ENCODE data around the gene FAM222A.

FAM222A gene

DNA sequence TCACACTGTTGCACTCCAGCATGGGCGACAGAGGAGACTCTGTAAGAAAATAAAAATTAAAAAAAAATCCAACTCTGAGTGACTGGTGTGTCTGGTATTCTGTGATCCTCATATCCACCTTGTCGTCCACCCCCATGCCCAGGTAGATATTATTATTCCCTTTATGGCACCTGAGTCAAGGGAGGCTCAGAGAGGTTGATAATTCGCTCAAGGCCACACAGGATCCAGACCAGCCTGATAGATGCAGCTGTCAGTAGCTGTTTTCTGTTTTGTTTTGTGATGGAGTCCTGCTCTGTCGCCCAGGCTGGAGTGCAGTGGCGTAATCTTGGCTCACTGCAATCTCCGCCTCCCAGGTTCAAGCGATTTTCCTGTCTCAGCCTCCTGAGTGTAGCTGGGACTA, 14.8 kb upstream of the FAM222A start:
- TF ChIP-seq, protein P1, sequence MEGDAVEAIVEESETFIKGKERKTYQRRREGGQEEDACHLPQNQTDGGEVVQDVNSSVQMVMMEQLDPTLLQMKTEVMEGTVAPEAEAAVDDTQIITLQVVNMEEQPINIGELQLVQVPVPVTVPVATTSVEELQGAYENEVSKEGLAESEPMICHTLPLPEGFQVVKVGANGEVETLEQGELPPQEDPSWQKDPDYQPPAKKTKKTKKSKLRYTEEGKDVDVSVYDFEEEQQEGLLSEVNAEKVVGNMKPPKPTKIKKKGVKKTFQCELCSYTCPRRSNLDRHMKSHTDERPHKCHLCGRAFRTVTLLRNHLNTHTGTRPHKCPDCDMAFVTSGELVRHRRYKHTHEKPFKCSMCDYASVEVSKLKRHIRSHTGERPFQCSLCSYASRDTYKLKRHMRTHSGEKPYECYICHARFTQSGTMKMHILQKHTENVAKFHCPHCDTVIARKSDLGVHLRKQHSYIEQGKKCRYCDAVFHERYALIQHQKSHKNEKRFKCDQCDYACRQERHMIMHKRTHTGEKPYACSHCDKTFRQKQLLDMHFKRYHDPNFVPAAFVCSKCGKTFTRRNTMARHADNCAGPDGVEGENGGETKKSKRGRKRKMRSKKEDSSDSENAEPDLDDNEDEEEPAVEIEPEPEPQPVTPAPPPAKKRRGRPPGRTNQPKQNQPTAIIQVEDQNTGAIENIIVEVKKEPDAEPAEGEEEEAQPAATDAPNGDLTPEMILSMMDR (IDR thresholded peaks at IDR 0.05; ENCODE audit: low read depth, low read length, missing control alignments): no peak
- no peak for DNase-seq (ENCODE audit: low read depth)
- no peak overlapping the region for H3K4me3 ChIP-seq (ENCODE audit: low read depth, low read length)

DNA sequence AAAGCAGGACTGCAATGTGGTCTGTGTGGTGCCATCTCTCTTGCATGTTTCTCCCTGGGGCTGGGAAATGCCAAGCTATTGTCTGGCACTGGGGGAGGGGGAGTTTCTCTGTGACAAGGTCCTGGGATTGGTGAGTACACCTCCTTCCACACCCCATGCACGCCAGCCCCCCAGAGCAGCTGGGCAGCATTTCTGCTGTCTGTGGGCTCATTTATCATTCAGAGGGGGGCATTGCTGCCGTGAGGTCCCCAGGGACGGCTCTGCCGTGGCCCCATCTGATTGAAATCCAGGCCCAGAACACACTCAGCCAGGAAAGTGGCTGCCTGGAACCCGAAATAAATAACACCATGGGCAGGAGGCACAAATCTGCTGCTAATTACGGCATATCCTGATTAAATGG, 12.6 kb upstream of the FAM222A start:
- TF ChIP-seq, protein P1 (IDR thresholded peaks at IDR 0.05; ENCODE audit: low read depth, low read length, missing control alignments): no peak
- H3K4me3 ChIP-seq (ENCODE audit: low read depth, low read length): no peak overlapping the region
- no peak for DNase-seq (ENCODE audit: low read depth)

DNA sequence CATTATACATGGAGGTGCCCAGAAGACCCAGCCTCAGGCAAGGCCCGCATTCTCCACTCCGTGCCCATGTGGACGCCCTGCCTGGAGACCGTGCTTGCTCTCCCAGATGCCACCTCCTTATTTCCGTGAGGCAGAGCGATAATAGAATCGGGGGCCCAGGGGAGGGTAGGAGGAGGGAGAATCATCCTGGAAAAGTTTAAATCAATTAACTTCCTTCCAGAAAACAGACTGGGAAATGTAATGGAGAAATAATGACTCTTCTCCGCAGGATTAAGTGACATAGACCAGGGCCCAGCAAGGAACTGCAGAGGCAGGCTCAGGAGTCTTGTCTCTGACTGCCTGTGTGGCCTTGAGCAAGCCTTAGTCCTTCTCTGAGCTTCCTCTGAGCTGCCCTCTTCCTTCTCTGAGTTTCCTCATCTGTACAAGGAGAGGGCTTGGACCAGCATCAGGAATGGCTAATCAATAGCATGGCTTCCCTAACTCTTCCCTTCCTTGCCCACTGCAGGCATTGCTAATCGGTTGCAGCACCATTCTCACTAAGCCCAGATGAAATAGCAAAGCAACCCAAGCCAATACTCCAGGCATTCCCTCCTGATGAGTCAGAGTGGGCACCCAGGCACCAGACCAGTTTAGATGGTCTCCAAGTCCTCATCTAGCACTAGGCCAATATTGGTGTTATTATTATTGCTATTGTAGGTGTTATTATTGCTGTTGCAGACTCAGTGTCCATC, 11.3 kb upstream of the FAM222A start:
- TF ChIP-seq, protein P1 (IDR thresholded peaks at IDR 0.05; ENCODE audit: low read depth, low read length, missing control alignments): no peak
- no peak for DNase-seq (ENCODE audit: low read depth)

DNA sequence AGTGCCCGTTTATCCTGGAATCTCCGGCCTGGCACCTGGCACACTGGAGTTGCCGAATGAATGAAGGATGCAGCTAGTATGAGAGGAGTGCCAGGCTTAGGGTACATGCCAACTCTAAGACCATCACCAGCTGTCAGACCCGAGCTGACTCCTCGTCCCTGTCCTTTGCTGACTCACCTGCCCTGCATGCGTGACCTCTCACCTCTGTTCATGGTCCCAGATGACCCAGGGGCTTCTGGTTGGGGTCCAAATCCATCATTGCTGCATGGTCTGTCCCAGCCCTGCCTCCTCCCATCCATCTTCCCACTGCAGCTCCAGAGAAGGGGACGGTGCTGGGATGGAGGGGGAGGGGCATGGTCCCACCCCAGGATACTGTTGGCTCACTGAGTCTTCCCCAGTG, 9.9 kb upstream of the FAM222A start:
- no peak for DNase-seq (ENCODE audit: low read depth)
- H3K4me3 ChIP-seq (ENCODE audit: low read depth, low read length): no peak overlapping the region
- TF ChIP-seq, protein P1 (IDR thresholded peaks at IDR 0.05; ENCODE audit: low read depth, low read length, missing control alignments): no peak

More for the DNA sequence above, 11.3 kb upstream of the FAM222A start:
- H3K4me3 ChIP-seq (ENCODE audit: low read depth, low read length): no peak overlapping the region

DNA sequence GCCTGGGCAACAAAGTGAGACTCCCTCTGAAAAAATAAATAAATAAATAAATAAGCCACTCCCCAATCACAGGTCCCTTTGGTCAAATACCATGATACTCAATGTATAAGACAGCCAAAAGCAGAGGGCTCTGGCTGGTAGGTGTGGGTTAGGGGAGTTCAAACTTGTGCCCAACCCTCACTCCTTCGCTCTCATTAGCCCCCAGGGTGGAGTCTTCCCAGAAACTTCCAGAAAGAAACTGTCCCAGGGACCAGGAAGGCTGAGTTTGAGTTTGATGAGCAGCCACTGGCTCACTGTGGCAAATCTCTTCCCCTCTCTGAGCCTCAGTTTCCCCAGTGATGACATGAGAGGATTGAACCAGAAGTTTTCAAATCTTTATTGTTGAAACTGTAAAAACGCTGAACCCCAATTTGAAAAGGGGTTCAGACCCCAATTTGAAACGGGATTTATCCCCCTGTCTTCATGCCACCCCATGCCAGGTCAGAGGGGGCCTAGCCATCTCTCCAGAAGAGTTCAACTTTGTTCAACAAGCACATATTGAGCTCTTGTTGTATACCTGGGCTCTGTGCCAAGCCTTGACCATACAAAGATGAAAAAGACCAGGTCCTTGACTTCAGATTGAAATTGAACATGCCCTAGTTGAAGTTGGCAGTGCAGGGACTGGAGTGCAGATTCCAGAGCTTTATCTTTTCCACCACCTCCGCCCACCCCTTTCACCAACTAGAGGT, 9.1 kb upstream of the FAM222A start:
- TF ChIP-seq, protein P1 (IDR thresholded peaks at IDR 0.05; ENCODE audit: low read depth, low read length, missing control alignments): no peak
- DNase-seq (ENCODE audit: low read depth): no peak
- H3K4me3 ChIP-seq (ENCODE audit: low read depth, low read length): no peak overlapping the region

DNA sequence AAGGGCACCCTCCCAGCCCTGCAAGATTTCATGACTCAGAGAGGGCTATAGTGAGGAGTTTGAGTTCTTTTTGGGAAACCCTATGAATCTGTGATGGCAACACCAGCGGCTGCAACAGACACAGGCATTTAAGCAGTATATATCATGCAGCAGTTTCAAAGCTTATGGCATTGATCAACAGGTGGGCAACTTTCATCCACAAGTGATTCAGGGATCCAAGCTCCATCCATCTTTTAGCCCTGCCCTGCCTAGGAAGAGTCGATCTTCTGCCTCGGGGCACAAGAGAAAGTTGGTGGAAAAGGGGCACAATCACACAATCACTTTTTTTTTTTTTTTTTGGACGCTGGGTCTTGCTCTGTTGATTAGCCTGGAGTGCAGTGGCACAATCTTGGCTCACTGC, 8.3 kb upstream of the FAM222A start:
- TF ChIP-seq, protein P1 (IDR thresholded peaks at IDR 0.05; ENCODE audit: low read depth, low read length, missing control alignments): no peak
- DNase-seq (ENCODE audit: low read depth): no peak
- no peak overlapping the region for H3K4me3 ChIP-seq (ENCODE audit: low read depth, low read length)
